K562 (cell line): ENCODE data around the gene SMG7. TPM values are rescaled to one million over a fixed set of nuclear protein-coding genes. Genes with fewer than 3 reads are reported as not detected.
A peak's percentile ranks its signal among the peaks of the same experiment; 100 is the strongest.

ENCODE experiments used
- ATF2 ChIP-seq: sonication (generic); formaldehyde crosslinking; IDR thresholded peaks from 2 replicates; pipeline ENCODE4 v1.8.1; 2022; ENCODE audit warnings: missing genetic modification reagents
- BRD9 ChIP-seq: fragments of 450-650 bp; IDR thresholded peaks from 2 replicates; pipeline ENCODE4 v1.6.1; 2018; ENCODE audit warnings: low read depth; ENCODE audit not compliant: partially characterized antibody
- CBX1 ChIP-seq: sonication (generic); IDR thresholded peaks from 2 replicates; pipeline ENCODE4 v1.6.1; 2016; ENCODE audit warnings: antibody characterized with exemption, low read depth, mild to moderate bottlenecking
- CBX8 ChIP-seq: fragments of 200-600 bp; sonication (generic); IDR thresholded peaks from 2 replicates; pipeline ENCODE4 v1.6.1; 2012; ENCODE audit warnings: borderline replicate concordance, mixed run types, low read depth, mild to moderate bottlenecking, moderate library complexity, mixed read lengths, low read length, control low read depth, inconsistent platforms; ENCODE audit not compliant: poor library complexity, severe bottlenecking; ENCODE audit errors: extremely low read depth
- CHCHD3 ChIP-seq: fragments of 250-450 bp; sonication (Bioruptor Pico); IDR thresholded peaks from 2 replicates; pipeline ENCODE4 v2.1.2; 2022; ENCODE audit warnings: mild to moderate bottlenecking
- CTBP1 ChIP-seq: fragments of 450-650 bp; IDR thresholded peaks from 2 replicates; pipeline ENCODE4 v1.6.1; 2016; ENCODE audit warnings: borderline replicate concordance
- DNMT1 ChIP-seq: fragments of 450-650 bp; IDR thresholded peaks from 2 replicates; pipeline ENCODE4 v1.6.1; 2016; ENCODE audit warnings: antibody characterized with exemption, mild to moderate bottlenecking
- ELF1 ChIP-seq: fragments of 200-800 bp; sonication (Bioruptor generic); IDR thresholded peaks from 2 replicates; pipeline ENCODE4 v1.6.1; 2016; ENCODE audit warnings: missing genetic modification characterization, missing compliant biosample characterization
- ETS1 ChIP-seq: conservative IDR thresholded peaks from 2 replicates; pipeline ENCODE4 v1.6.1; 2011; ENCODE audit warnings: low read depth, mild to moderate bottlenecking, low read length; ENCODE audit not compliant: control insufficient read depth
- FOXA1 ChIP-seq: fragments of 450-650 bp; IDR thresholded peaks from 2 replicates; pipeline ENCODE4 v1.6.1; 2016; ENCODE audit warnings: mild to moderate bottlenecking, borderline replicate concordance
- HES1 ChIP-seq: fragments of 450-650 bp; IDR thresholded peaks from 2 replicates; pipeline ENCODE4 v1.6.1; 2016; ENCODE audit warnings: low read depth, mild to moderate bottlenecking, moderate library complexity
- IFI16 ChIP-seq: fragments of 250-450 bp; sonication (Bioruptor Pico); IDR thresholded peaks from 2 replicates; pipeline ENCODE4 v2.1.2; 2022; ENCODE audit warnings: mild to moderate bottlenecking, inconsistent platforms
- MEF2D ChIP-seq: conservative IDR thresholded peaks from 2 replicates; pipeline ENCODE4 v1.6.1; 2016; ENCODE audit warnings: low read depth, missing genetic modification characterization, missing compliant biosample characterization
- MTA1 ChIP-seq: fragments of 450-650 bp; IDR thresholded peaks from 2 replicates; pipeline ENCODE4 v1.6.1; 2017; ENCODE audit warnings: borderline replicate concordance
- NCOA4 ChIP-seq: fragments of 450-650 bp; IDR thresholded peaks from 2 replicates; pipeline ENCODE4 v1.6.1; 2018; ENCODE audit warnings: mild to moderate bottlenecking; ENCODE audit not compliant: partially characterized antibody
- NFE2 ChIP-seq: IDR thresholded peaks from 2 replicates; pipeline ENCODE4 v1.6.1; 2014; ENCODE audit warnings: antibody characterized with exemption, low read depth
- NFRKB ChIP-seq: fragments of 450-650 bp; IDR thresholded peaks from 2 replicates; pipeline ENCODE4 v1.6.1; 2016; ENCODE audit warnings: low read depth
- NUFIP1 ChIP-seq: fragments of 450-650 bp; IDR thresholded peaks from 2 replicates; pipeline ENCODE4 v1.6.1; 2018; ENCODE audit not compliant: partially characterized antibody
- PTRF ChIP-seq: fragments of 450-650 bp; IDR thresholded peaks from 2 replicates; pipeline ENCODE4 v1.6.1; 2016; ENCODE audit warnings: mild to moderate bottlenecking, missing genetic modification characterization, missing compliant biosample characterization
- PYGO2 ChIP-seq: fragments of 450-650 bp; IDR thresholded peaks from 2 replicates; pipeline ENCODE4 v1.6.1; 2016; ENCODE audit warnings: mild to moderate bottlenecking, missing genetic modification characterization, moderate library complexity, missing compliant biosample characterization
- SMAD4 ChIP-seq: fragments of 250-450 bp; sonication (Bioruptor Pico); conservative IDR thresholded peaks from 2 replicates; pipeline ENCODE4 v1.8.0; 2021; ENCODE audit warnings: inconsistent platforms, mild to moderate bottlenecking, moderate library complexity
- SMARCA4 ChIP-seq: fragments of 450-650 bp; IDR thresholded peaks from 2 replicates; pipeline ENCODE4 v1.6.1; 2016
- SMARCB1 ChIP-seq: IDR thresholded peaks from 2 replicates; pipeline ENCODE4 v1.6.1; 2011; ENCODE audit warnings: improper control_type of control experiment, low read depth; ENCODE audit not compliant: insufficient read length
- SMARCE1 ChIP-seq: fragments of 450-650 bp; IDR thresholded peaks from 2 replicates; pipeline ENCODE4 v1.7.1; 2016; ENCODE audit warnings: mild to moderate bottlenecking
- SREBF2 ChIP-seq: sonication (generic); formaldehyde crosslinking; IDR thresholded peaks from 2 replicates; pipeline ENCODE4 v1.4.0; 2020; ENCODE audit warnings: mild to moderate bottlenecking, missing genetic modification reagents
- STAT5B ChIP-seq: fragments of 250-450 bp; sonication (Bioruptor Pico); IDR thresholded peaks from 2 replicates; pipeline ENCODE4 v1.8.0; 2021; ENCODE audit warnings: mild to moderate bottlenecking, inconsistent platforms
- TOE1 ChIP-seq, 2 experiments: fragments of 450-650 bp in 1 of 2; sonication (generic) in 1 of 2; formaldehyde crosslinking in 1 of 2; IDR thresholded peaks; 2 replicates each; pipeline versions ENCODE4 v1.7.1 to v1.8.0; 2016 to 2022; ENCODE audit warnings: borderline replicate concordance in 2 of 2, mild to moderate bottlenecking in 2 of 2, antibody characterized with exemption in 1 of 2, inconsistent platforms in 1 of 2, low read depth in 1 of 2, missing genetic modification reagents in 1 of 2, moderate library complexity in 1 of 2
- ZNF507 ChIP-seq: conservative IDR thresholded peaks from 2 replicates; pipeline ENCODE4 v1.6.1; 2017; ENCODE audit warnings: missing genetic modification characterization, missing compliant biosample characterization
- polyA plus RNA-seq, 8 experiments: library from polyadenylated mRNA; depleted of rRNA in 4 of 8; stranded (reverse) in 5 of 8; unstranded in 3 of 8; fragments of >200 nt; fragmentation: Nextera tagmentation in 2 of 8; fragmentation: Illumina TruSeq in 1 of 8; extraction: Ambion mirVana in 2 of 8; extraction: Trizol in 1 of 8; gene quantifications; 2 replicates each; pipeline versions ENCODE4 v1.2.1 to v1.2.3, GENCODE V29; 2011 to 2014; ENCODE audit warnings: inconsistent platforms in 1 of 8, missing spikeins in 1 of 8
- total RNA-seq, 7 experiments: library from RNA; depleted of rRNA in 6 of 7; stranded (reverse); fragments of >200 nt in 6 of 7; fragmentation: Illumina TruSeq in 2 of 7; extraction: Trizol in 2 of 7; gene quantifications; 2 replicates each; pipeline versions ENCODE4 v1.2.1 to v1.2.3, GENCODE V29; 2011 to 2021; ENCODE audit warnings: low replicate concordance in 1 of 7

SMG7 gene
- total and polyA plus RNA-seq, 9 of the 15 experiments (the other 6 are each of a cell fraction or from before 2014, with no cell fraction given) = 12.4 to 74.6 (median 29.0) TPM

- TF ChIP-seq SREBF2 (CRISPR knock-in tag) (peak; percentile 67; the same call in 1 of the 2 replicates), CBX8 (no peak), CBX1 (peak; percentile 88; the same call in 1 of the 2 replicates), ATF2 (no peak), TOE1 (IDR thresholded peaks at IDR 0.05; ENCODE audit: borderline replicate concordance) (peak; percentile 95), TOE1 (CRISPR knock-in tag; IDR thresholded peaks at IDR 0.05; ENCODE audit: borderline replicate concordance, low read depth) (0 out of 2 replicates have a peak, but pooled peaks have one; percentile 68), SMAD4 (CRISPR knock-in tag) (peak; percentile 64), PTRF (tag) (no peak), MEF2D (peak; percentile 85), SMARCB1 (no peak), ELF1 (tag) (peak; percentile 99), ZNF507 (tag) (no peak), PYGO2 (tag) (peak; percentile 56; the same call in 1 of the 2 replicates), SMARCE1 (no peak), SMARCA4 (no peak), MTA1 (peak; percentile 41), CTBP1 (peak; percentile 87), FOXA1 (no peak), ETS1 (peak; percentile 60; the same call in 1 of the 2 replicates), HES1 (no peak), STAT5B (CRISPR knock-in tag) (no peak), NFRKB (peak; percentile 93), DNMT1 (no peak), NUFIP1 (no peak), NCOA4 (no peak), CHCHD3 (CRISPR knock-in tag) (no peak), IFI16 (CRISPR knock-in tag) (no peak), NFE2 (peak; percentile 41; the same call in 1 of the 2 replicates), BRD9 (peak; percentile 70)
Observed at GRCh38 chr1:183471743-183472487, 384 bp upstream of the SMG7 start (continued).
